SU-DHL-6 (cell line): ENCODE results near the gene RPS3.

Source experiments
- CTCF ChIP-seq: fragments of 200-600 bp; sonication (generic); IDR thresholded peaks from one replicate; pipeline ENCODE4 v1.5.1; 2017; ENCODE audit warnings: antibody characterized with exemption, mild to moderate bottlenecking, low read length, moderate library complexity; ENCODE audit not compliant: insufficient read depth, poor library complexity, severe bottlenecking
- EZH2phosphoT487 ChIP-seq: fragments of 200-600 bp; sonication (generic), shearing (Covaris generic); conservative IDR thresholded peaks from 2 replicates; pipeline ENCODE4 v1.6.1; 2018; ENCODE audit warnings: mild to moderate bottlenecking, antibody characterized with exemption, low read length, moderate library complexity, mixed read lengths

GRCh38 chr11:75388386-75389275, 10.7 kb upstream of the RPS3 start:
- TF ChIP-seq CTCF (peak; percentile 74), EZH2phosphoT487 (no peak)
